Measurements from ENCODE around the gene HOXB7. TPM values are rescaled to one million over a fixed set of nuclear protein-coding genes. Genes with fewer than 3 reads are reported as not detected.

The HOXB7 gene
- total RNA-seq, 2 donors from 2014 or later: not detected

GRCh38 chr17:48598736-48599135 lies 12.1 kb downstream of the HOXB7 start:
- Histone ChIP-seq H3K27me3 (ENCODE audit: control insufficient read depth, insufficient read depth, low read length, poor library complexity, severe bottlenecking) (peaks cover 100% of the 10 kb centered on the region), H3K9ac (ENCODE audit: extremely low read depth, low read length, poor library complexity, severe bottlenecking) (no peak overlapping the region), H3K27ac (ENCODE audit: low read depth, low read length) (no peak overlapping the region), H3K4me1 (ENCODE audit: control insufficient read depth, insufficient read depth, low read length) (no peaks in the 10 kb centered on the region), H3K9me3 (ENCODE audit: control insufficient read depth, low read length) (no peaks in the 10 kb centered on the region), H3K4me3 (ENCODE audit: low read length) (no peak overlapping the region), H3K36me3 (ENCODE audit: control insufficient read depth, insufficient read depth, low read length) (no peaks in the 10 kb centered on the region)
- WGBS, 2 experiments (ENCODE audit: insufficient coverage in 1 of 2, insufficient read length in 1 of 2): 17 to 20% methylated on average over 1 to 6 of the region's 7 CpGs
- TF ChIP-seq, protein P1, sequence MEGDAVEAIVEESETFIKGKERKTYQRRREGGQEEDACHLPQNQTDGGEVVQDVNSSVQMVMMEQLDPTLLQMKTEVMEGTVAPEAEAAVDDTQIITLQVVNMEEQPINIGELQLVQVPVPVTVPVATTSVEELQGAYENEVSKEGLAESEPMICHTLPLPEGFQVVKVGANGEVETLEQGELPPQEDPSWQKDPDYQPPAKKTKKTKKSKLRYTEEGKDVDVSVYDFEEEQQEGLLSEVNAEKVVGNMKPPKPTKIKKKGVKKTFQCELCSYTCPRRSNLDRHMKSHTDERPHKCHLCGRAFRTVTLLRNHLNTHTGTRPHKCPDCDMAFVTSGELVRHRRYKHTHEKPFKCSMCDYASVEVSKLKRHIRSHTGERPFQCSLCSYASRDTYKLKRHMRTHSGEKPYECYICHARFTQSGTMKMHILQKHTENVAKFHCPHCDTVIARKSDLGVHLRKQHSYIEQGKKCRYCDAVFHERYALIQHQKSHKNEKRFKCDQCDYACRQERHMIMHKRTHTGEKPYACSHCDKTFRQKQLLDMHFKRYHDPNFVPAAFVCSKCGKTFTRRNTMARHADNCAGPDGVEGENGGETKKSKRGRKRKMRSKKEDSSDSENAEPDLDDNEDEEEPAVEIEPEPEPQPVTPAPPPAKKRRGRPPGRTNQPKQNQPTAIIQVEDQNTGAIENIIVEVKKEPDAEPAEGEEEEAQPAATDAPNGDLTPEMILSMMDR (conservative IDR thresholded peaks at IDR 0.05): no peak
- no peaks in the 10 kb centered on the region for H3K36me3 Mint-ChIP-seq (ENCODE audit: low read depth)
- no peaks in the 10 kb centered on the region for H3K9me3 Mint-ChIP-seq
- peaks cover 16% of the 10 kb centered on the region for H3K4me1 Mint-ChIP-seq
- no peak for DNase-seq
- no peak overlapping the region for H3K27ac Mint-ChIP-seq
- no peak overlapping the region for H3K4me3 Mint-ChIP-seq
- peaks cover 100% of the 10 kb centered on the region for H3K27me3 Mint-ChIP-seq (ENCODE audit: insufficient read depth)

DNA sequence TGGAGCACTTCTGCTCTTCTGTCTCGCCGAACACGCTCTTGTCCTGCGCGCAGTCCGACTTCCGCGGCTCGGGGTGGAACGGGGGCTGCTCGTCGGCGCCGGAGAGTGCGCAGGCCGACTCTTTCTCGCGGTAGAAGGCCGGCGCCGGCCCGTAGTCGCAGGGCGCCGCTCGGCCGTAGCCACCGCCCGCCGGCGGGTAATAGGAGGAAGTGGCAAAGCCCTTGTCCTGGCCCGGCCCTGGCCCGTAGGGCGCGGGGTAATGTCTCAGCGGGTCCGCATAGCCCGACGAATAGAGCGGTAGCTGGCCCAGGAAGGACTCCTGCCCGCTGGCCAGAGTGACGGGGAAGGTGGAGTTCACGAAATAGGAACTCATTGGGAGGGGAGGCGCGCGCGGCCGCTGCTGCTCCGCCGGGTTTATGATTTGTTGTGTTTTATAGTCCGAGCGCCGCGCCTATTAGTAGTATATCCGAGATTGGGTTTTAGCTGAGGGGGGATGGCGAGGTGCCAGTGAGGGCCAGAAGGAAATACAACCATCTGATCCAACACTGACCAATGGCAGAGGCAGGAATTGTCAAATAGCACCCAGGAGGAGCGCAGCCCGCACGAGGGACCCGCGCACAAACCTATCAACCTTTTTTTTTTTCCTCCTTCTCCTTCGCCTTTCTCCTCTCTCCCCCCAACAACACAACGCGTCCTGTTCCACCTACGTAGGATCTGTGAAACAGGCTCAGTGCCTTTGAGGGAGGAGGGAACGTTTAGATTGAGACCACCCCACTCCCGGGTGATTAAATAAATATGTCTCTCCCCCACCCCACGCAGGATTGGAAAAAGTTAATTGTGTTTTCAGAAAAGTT lies 12.8 kb downstream of the HOXB7 start:
- no peaks in the 10 kb centered on the region for H3K9me3 ChIP-seq (ENCODE audit: control insufficient read depth, low read length)
- 2 to 4% methylated on average over 24 to 67 of the region's 68 CpGs for WGBS, 2 experiments (ENCODE audit: insufficient coverage in 1 of 2, insufficient read length in 1 of 2)
- no peak overlapping the region for H3K27ac ChIP-seq (ENCODE audit: low read depth, low read length)
- no peak overlapping the region for H3K4me3 ChIP-seq (ENCODE audit: low read length)
- Mint-ChIP-seq H3K36me3 (ENCODE audit: low read depth) (no peaks in the 10 kb centered on the region), H3K27me3 (ENCODE audit: insufficient read depth) (peaks cover 100% of the 10 kb centered on the region), H3K9me3 (no peaks in the 10 kb centered on the region), H3K4me3 (peak overlapping the region; percentile 32), H3K27ac (no peak overlapping the region), H3K4me1 (peaks cover 16% of the 10 kb centered on the region)
- H3K36me3 ChIP-seq (ENCODE audit: control insufficient read depth, insufficient read depth, low read length): no peaks in the 10 kb centered on the region
- H3K27me3 ChIP-seq (ENCODE audit: control insufficient read depth, insufficient read depth, low read length, poor library complexity, severe bottlenecking): peaks cover 100% of the 10 kb centered on the region
- no peak overlapping the region for H3K9ac ChIP-seq (ENCODE audit: extremely low read depth, low read length, poor library complexity, severe bottlenecking)
- no peaks in the 10 kb centered on the region for H3K4me1 ChIP-seq (ENCODE audit: control insufficient read depth, insufficient read depth, low read length)
- DNase-seq: peak; percentile 83
- TF ChIP-seq, protein P1 (conservative IDR thresholded peaks at IDR 0.05): no peak

DNA sequence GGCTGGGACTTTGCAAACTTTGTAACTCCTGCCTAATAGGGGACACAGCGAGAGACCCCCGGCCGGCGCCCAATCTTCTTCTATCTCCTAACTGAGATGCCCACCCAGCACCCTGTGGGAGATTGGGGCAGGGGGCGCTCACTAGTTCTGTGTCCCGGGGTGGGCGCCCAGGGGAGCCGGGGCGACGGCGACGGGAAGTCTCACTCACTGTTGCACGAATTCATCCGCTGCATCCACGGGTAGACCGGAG lies 13.4 kb downstream of the HOXB7 start:
- TF ChIP-seq, protein P1 (conservative IDR thresholded peaks at IDR 0.05): no peak
- no peak overlapping the region for H3K27ac ChIP-seq (ENCODE audit: low read depth, low read length)
- 3 to 6% methylated on average over 7 to 16 of the region's 16 CpGs for WGBS, 2 experiments (ENCODE audit: insufficient coverage in 1 of 2, insufficient read length in 1 of 2)
- no peaks in the 10 kb centered on the region for H3K36me3 Mint-ChIP-seq (ENCODE audit: low read depth)
- no peak overlapping the region for H3K4me3 ChIP-seq (ENCODE audit: low read length)
- H3K9me3 ChIP-seq (ENCODE audit: control insufficient read depth, low read length): no peaks in the 10 kb centered on the region
- H3K4me1 ChIP-seq (ENCODE audit: control insufficient read depth, insufficient read depth, low read length): no peaks in the 10 kb centered on the region
- peaks cover 100% of the 10 kb centered on the region for H3K27me3 ChIP-seq (ENCODE audit: control insufficient read depth, insufficient read depth, low read length, poor library complexity, severe bottlenecking)
- no peaks in the 10 kb centered on the region for H3K9me3 Mint-ChIP-seq
- no peaks in the 10 kb centered on the region for H3K36me3 ChIP-seq (ENCODE audit: control insufficient read depth, insufficient read depth, low read length)
- peaks cover 100% of the 10 kb centered on the region for H3K27me3 Mint-ChIP-seq (ENCODE audit: insufficient read depth)
- no peak overlapping the region for H3K9ac ChIP-seq (ENCODE audit: extremely low read depth, low read length, poor library complexity, severe bottlenecking)
- no peak overlapping the region for H3K27ac Mint-ChIP-seq
- peaks cover 16% of the 10 kb centered on the region for H3K4me1 Mint-ChIP-seq
- DNase-seq: peak; percentile 65
- peak overlapping the region; percentile 32 for H3K4me3 Mint-ChIP-seq
